NK-92 (cell line): ENCODE results near the gene CCDC167.

Experiments
- DNase-seq: peaks from one replicate; lab custom pipeline; 2025; ENCODE audit not compliant: unreplicated experiment; lab: John Stamatoyannopoulos, UW

The CCDC167 gene

DNA sequence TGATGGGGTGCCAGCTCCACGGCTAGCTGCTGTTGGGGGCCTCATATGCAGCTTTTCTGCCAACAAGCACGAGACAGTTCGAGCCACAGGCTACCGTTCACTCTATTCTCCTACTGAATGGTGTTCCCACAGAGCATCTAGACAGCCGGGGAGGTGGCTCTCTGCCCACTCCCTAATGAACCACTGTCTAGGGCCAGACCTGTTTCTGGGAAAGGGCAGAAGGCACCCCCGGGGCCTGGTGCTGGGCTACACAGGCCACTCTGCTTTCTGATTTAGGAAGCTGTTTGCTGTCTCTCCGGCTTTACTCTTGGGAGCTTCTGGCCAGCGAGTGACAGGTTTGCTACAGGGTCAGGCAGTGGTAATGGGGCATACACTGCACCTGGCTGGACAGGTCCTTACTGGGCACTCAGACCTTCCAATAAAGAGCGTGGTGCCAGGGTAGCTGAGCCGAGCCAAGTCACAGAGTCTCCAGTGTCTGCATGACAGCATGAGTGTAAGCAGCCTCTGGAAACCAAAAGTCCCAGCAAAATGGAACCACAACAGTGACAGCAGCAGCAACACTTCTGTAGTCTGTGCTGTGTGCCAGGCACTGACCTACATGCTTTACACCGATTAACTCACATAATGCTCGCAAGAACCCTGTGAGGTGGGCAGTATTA, 8.4 kb downstream of the CCDC167 start:
- DNase-seq: no peak

DNA sequence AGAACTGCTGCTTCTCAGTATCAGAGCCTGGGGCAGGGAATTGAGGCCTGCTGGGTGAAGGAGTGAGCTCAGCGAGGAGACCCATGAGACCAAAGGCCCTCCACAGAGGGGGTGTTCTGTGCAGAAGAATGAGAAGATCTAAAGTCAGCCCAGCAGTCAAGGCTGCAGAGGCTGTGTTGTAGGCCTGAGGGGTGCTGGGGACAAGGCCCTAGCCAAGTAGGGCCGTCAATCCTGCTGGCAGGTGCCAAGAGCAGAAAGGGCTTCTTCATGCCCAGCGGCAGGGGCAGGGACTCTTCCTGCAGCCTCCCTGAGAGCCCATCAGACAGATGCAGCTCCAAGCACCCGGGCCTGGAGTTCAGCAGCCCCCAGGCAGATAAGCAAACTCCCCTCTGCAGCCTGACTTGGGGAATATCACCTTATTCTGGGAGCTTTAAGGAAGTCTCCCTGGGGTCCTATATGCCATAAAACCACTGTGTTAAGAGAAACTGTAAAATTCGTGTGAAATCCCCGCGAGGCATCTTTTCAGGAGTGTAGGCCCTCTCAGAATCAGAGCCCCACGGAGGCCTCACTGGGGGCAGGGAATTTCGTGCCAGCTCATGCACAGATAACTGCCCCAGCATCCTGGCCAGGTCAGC, 9.0 kb downstream of the CCDC167 start:
- DNase-seq: no peak

- no peak for DNase-seq
These were observed 9.9 kb downstream of the CCDC167 start for GRCh38 chr6:37489697-37490336.

DNA sequence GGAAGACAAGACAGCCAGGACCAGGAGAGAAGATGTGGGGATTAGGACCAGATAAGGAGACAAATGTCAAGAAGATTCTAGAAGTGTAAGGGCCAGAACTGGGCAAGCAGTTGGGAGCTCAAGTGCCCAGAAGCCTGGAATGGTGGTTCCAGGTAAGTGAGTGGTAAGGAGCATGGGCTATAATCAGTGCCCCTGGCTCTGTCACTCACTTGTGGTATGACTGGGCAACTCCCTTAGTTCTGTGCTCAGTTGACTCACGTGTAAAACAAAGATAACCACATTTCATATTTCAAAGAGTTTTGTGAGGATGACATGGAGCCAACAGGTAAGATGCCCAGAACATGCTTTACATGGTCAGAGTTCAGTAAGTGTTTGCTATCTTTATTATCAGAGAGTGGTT, 11.2 kb downstream of the CCDC167 start:
- DNase-seq: no peak

DNA sequence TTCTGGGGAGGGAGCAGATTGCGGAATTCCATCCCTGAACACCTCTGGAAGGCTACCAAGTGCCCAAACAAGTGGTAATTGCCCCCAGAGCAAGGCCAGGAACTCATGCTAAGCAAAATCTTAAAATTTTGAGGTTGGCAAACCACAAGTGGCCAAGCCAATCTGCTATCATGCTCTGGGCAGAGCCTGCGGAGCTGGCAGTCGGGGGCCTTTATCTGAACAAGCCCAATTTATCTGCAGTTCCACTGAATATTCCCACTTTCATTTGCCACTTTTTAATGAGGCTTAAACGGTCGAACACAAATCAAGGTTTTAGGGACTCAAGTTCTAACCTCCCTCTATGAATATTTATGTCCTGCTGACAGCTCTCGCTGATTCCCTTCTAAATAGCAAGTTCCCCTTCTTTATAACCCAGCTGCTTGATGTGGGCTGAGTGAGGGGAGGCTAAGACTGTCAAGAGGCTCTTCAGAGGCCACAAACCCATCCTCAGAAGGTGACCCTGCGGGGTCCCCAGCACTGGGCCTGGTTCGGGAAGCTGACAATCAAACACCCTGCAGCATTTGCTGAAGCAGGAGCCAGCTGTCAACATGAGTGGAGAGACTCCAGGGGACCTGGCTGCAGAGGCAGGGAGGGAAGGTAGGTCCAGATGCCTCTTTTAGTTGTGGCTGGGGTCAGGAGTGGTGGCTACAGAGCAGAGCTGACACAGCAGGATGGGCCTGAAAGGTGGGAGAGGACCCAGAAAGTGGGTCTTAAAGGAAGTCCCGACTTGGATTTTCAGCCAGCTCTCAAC, 11.9 kb downstream of the CCDC167 start:
- DNase-seq: no peak

GRCh38 chr6:37486121-37486839, 13.4 kb downstream of the CCDC167 start:
- DNase-seq: no peak

- no peak for DNase-seq
These were observed 14.4 kb downstream of the CCDC167 start for GRCh38 chr6:37485291-37485702.

DNA sequence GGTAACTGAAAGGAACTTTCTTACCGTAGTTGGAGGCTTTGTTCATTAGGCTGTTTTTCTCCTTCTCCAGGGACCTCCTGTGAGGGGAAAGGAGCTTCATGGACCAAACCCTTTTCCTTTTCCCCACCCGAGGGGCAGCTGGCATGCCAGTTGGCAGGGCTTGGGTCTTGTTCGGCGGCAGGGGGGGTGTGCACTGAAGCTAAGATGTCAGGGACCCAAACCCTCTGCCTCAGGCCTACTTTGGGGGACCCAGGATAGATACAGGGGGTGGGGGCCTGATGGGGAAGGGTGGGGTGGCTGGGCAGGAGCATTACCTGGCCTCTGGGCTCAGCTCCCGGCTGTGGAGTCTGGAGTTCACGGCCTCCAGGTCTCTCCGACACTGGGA, 14.9 kb downstream of the CCDC167 start:
- no peak for DNase-seq

- DNase-seq: no peak
These were observed 15.5 kb downstream of the CCDC167 start for GRCh38 chr6:37483917-37484785.

- DNase-seq: no peak
These were observed 16.3 kb downstream of the CCDC167 start for GRCh38 chr6:37483252-37483901.

- no peak for DNase-seq
These were observed 17.0 kb downstream of the CCDC167 start for GRCh38 chr6:37482606-37483251.

- DNase-seq: no peak
These were observed 17.7 kb downstream of the CCDC167 start for GRCh38 chr6:37481711-37482605.

- no peak for DNase-seq
These were observed 18.6 kb downstream of the CCDC167 start for GRCh38 chr6:37480951-37481534.

- DNase-seq: no peak
These were observed 19.5 kb downstream of the CCDC167 start for GRCh38 chr6:37480118-37480736.

- DNase-seq: no peak
These were observed 20.3 kb downstream of the CCDC167 start for GRCh38 chr6:37479266-37479854.

- no peak for DNase-seq
These were observed 20.9 kb downstream of the CCDC167 start for GRCh38 chr6:37478827-37479226.
